NCI-H2107 treated with DMSO at 0.1 percent for 48 hours (cell line): Measurements from ENCODE around the gene ELL.

ENCODE experiments used
- DNase-seq: peaks from one replicate; lab custom pipeline; 2025; ENCODE audit not compliant: unreplicated experiment; lab: John Stamatoyannopoulos, UW

Gene ELL

DNA sequence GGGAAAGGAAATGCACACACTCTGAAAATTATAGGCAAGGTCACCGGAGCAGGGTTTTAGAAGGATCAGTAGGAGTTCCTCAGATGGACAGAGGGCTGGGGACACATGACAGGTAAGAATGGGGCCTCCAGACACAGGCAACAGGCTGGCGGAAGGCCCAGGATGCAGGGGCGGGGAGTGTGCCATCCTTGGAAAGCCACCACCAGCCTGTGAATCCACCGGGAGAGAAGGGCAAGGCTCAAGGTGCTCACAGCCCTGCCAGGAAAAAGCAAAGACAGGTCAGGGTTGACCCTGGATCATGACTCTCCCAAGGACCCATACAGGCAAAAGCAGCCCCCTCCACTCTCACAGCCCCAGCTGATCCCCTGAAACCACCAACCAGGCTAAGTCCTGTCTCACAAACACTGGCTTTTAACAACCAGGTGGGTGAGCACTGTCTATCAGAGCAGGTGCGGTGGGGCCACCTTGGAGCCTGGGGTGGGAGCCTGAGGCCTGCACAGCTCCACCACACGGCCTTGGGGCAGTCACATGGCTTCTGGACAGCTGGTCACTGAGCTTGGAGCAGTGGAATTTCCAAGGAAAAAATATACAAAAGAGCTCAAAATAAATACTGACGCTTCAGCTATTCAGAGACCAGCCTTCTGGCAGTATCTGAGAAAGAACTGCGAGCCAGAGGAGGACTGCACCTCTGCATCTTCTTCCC, 48.7 kb downstream of the ELL start:
- DNase-seq: no peak

DNA sequence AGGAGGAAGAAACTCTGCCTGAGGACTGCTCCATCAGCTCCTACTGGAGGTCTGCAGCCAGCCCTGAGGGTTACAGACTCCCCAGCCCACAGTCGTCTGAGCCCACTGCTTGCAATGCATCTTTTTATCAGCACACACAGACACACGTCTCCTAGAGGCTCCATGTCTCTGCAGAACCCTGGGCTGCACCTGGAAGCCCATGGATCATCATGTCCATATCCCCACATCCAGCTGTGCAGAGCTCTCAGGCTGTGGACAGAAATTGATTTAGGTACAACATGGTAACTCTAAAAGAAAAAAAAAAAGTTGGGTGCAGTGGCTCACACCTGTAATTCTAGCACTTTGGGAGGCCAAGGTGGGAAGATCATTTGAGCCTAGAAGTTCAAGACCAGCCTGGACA, 51.1 kb downstream of the ELL start:
- DNase-seq: no peak

DNA sequence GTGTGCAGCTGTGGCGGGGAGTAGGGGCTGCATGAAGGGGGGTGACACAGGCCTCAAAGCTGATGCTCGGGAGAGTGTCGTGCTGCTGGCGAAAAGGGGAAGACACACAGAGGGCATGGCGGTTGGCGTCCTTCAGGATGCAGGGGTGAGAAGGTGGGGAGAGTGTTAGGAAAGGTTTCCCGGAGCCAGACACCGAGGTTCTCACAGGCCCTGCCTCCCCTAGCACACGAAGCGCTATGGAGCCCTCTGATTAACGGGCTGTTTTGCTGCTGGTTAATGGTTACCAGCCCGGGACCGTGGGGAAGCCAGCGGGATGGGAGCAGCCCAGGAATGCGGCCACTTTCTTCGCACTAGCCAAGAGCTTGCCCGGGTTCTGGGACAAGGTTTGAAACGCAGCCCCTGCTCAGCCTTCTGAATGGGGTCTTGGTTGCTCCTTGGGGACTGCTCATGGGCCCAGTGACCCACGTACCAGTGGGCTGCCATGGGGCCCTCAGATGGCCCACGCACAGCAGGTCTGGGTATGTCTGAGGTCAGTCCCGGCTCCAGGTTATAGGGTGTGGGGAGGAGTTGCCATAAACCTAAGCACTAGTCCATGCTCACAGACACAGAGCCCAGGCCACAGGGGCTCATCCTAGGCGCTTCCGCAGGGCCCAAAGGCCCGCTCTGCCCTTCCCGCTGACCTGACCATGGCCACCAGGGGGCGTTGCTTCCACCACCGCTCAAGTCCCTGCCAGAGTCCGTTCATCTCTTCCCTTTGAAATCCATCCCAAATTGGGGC, 52.6 kb downstream of the ELL start:
- DNase-seq: no peak

DNA sequence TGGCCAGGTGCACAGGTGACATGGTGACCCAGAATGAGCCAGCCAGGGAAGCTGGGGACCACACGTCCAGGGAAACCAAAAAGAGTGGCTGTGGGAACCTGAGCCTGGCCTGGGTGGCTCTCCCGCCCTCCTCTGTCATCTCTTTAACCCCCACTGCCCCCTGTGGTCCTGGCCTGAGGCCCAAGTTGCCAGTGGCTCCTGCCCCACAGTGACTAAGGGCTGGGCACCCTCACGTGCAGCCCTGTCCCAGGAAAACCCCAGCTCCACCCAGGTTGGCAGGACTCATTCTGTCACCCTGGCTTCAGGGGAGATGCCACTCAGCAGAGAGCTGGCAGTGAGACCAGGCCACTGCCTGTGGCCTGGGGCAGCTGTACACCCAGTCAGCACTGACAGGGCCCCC, 53.4 kb downstream of the ELL start:
- DNase-seq: no peak

DNA sequence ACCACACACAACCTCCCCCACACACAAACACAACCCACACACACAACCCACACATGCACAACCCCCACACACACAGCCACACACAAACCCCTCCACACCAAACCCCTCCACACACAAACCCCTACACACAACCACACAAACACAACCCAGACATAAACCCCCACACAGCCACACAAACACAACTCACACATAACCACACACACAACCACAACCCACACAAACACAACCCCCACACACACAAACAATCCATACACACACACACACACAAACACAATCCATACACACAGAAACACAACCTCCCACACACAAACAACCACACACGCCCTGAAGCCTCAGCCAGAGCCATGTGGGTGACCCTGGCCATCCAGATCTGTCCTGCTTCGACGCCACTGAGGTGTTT, 53.9 kb downstream of the ELL start:
- DNase-seq: no peak

DNA sequence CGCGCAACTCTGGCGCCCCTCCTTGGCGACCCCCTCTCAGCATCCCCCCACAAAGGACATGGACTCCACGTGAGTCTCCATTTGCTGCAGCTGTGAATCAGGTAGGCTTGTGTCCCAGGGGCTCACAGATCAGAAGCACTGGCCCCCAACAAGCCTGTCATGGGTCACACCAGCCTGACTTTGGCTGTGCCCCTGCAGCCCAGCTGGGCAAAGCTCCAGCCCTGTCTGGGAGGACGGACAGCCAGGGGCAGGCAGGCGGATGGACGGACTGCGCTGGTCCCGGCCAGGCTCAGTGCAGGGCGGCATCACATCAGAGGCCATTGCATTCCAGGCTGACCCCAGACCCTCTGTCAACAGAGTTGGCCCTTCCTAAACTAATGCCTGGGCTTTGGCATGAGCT, 55.5 kb downstream of the ELL start:
- DNase-seq: no peak

DNA sequence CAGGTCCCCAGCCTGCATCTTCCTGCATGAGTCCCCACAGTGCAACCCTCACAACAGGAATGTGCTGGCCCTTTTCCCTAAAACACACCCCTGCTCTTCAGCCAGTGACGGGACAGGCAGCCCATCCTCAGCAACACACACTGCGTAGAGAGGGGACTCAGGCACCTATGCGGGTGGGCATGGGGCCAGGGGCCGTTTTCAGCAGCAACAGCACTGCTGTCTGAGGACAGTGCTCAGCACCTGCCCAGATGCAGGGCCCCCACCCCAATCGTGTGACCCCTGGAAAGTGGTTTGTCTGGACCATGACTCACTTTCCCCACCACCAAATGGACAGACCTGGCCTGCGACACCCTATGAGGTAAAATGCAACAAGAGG, 55.9 kb downstream of the ELL start:
- no peak for DNase-seq

DNA sequence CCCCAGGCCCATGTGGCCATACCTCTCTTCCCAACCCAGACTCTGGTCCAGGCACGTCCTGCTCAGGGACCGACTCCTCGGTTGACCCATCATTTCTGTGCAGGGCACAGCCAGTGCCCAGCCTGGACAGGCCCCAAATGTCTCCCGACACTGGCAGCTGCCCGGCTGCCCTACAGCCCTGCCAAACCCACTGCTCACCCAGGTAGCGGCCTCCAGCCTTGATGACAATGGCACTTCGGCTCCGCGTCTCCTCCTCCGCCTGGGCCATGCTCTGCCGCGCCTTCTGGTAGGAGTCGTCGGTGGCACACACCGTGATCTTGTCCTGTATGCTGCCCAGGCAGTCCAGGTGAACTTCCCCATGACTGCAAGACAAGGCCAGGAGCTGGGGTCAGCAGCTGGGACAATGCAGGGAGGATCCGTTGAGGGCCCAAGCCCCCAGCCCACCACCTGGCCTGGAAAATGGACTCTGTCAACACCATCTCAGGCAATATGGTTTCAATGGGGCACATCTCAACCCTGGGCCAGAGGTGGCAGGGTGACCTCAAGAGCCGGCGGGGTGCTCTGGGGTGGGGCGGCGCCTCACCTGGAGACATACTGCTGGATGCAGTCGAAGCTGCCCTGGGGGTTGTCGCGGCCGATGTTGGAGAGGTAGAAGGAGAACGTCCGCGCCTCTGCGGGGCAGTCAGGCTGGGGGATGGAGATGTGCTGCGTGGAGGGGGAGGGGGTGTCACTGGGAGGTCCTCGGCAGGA, 56.5 kb downstream of the ELL start:
- DNase-seq: no peak

DNA sequence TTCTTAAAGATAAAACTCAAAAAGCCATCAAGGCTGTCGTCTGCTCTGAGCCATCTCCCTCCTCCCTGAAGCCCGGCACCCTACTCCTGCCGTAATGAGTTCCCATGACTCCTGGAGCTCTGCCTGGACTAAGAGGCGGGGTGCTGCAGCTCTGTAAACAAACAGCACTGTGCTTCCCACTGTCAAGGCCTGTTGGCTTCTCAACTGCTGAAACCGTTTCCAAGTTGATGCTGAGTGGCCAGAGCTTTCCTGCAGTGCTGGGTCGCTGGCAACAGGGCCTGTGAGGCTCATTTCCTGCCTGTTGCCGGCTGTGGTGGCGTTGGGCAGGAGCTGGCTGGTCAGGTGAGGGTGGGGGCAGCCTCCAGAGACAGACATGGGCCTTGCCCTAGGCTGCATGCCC, 57.2 kb downstream of the ELL start:
- peak; percentile 84 for DNase-seq

DNA sequence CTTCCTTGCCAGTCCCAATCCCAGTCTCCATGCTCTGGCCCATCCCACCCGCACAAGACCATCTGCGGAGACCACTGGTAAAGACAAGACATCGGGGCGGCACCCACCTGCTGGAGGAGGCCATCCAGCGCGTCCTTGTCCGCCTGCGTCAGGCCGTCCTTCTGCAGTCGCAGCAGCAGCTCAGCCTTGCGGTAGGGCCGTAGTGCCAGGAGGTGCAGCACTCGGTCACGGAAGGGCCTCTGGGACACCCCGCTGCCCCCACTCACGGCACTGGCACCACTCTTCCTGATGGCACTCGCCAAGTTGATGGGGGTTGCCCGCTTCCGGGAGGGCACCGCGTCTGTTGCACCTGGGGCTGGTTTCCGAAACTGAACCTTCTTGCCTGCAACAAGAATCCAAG, 60.4 kb downstream of the ELL start:
- no peak for DNase-seq

DNA sequence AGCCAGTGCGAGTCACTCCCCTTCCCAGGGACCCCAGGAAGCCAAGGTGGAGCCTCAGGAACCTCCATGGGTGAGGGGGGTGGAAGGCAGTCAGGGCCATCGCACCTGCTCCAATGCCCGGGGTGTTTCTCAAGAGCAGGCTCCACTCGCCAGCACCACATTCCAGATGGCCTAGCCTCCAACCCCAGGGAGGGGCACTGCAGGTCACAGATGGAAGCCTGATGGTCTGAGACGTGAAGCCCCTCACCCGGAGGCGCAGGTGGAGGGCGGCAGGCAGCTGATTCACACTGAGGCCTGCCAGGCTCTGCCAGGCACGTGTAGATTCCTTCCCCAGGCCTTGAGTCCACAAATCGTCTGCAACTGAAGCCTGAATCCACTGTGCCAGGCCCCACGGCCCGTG, 61.0 kb downstream of the ELL start:
- no peak for DNase-seq

DNA sequence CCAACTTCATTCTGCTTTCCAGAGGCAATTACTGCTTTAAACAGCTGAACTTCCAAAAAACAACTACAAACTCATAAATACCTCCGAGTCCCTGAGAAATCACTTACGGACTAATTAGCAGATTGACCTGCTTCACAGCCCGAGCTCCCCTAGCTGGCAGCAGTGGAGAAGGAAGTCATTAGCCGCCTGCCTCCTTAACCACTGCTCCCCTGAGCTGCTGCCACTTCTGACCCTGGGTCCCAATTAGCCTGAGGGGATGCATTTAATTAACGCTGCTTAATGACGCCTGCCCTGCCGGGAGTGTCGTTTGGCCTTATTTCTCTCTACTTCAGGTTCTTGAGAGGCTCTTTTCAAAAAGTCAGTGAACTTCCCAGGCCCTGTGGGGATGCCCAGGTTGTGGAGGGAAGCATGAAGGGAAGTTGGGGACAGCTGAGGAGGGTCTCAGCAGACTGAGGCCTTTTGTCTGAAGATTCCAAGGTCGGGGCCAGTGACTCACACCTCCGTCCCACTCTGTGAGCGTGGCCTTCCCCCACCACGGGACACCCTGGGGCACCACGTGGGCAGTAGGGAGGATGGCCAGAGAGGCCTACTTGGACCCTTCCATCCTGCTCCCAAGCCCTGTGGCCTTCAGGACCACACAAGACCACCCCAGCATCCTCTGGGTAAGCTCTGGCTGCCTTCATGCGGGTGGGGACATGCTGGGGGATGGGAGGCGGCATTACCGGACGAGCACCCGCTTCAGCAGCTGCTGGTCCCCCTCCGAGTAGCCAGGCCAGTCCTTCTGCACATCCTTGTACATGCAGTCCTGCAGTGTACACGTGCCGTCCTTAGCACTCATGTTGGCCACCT, 64.2 kb downstream of the ELL start:
- no peak for DNase-seq

DNA sequence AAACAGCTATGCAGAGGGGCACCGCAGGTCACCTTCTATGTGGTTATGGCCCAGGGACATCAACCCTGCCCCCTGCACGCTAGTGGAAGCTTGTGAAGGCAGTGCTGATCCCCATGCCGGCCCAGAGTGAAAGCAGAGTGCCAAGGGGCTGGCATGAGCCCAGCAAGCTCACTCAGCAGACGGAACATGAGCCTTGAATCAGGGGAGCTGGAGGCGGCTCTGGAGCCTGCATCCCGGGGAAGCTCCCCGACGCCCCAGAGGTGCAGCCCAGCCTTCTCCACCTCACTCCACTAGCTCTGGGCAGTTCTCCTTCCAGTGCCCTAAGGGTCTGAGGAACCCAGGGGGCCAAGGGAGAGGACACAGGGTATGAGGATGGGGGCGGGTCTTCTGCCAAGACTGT, 64.9 kb downstream of the ELL start:
- DNase-seq: no peak

DNA sequence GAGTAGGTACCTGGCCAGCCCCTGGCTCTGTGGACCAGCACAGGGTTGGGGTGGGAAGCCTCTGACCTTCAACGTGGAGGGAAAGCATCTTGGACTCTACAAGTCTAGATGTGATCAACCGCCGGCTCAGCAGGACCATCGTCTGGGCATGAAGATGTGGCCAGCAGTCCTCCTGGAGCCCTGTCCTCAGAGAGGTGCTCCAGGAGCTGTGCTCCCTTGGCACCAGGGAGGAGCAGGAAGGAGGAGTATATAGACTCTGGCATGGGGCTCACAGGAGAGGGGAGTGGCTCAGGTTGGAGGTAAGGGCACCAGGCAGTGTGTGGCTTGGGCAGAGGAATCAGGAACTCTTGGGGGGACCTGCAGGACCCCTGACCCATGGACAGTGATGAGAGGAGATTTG, 65.6 kb downstream of the ELL start:
- no peak for DNase-seq

DNA sequence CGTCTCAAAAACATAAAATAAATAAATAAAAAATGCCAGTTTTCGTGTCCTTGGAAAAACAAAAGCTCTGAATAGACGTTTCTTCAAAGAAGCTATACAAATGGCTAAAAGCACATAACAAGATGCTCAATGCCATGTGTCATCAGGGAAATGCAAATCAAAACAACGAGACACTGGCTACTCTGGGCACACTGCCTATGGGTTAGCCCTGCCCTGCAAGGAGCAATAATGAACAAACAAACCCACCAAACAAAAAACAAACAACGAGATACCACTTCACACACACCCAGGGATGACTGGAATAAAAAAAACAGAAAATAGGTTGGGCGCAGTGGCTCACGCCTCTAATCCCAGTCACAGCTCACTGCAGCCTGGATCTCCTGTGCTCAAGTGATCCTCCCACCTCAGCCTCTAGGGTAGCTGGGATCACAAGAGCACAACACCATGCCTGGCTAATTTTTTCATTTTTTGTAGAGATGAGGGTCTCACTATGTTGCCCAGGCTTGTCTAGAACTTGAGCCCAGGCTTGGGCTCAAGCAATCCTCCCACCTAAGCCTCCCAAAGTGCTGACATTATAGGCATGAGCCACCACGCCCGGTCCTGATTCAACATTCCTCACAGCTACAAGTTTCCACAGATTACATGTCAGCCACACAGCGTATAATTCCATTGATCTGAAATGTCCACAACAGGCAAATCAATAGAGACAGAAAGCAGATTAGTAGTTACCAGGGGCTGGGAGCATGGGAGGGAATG, 68.4 kb downstream of the ELL start:
- no peak for DNase-seq

DNA sequence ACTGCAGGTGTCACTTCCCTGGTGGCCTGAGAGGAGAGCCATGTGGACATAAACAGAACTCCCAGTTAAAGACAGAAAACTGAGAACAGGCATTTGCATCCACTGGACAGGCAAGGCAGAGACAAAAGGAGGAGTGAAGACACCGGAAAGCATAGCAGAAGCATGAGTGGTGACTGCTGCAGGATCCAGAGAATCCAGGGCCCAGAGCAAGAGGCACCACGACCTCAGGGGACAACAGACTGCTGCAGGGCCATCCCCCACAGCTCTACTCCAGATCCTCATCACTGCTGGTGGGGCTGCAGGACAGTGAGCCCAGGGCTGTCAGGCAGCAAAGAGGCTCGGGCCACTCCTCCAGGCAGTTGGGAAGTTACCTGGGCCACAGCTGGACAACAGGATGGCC, 69.5 kb downstream of the ELL start:
- DNase-seq: no peak

DNA sequence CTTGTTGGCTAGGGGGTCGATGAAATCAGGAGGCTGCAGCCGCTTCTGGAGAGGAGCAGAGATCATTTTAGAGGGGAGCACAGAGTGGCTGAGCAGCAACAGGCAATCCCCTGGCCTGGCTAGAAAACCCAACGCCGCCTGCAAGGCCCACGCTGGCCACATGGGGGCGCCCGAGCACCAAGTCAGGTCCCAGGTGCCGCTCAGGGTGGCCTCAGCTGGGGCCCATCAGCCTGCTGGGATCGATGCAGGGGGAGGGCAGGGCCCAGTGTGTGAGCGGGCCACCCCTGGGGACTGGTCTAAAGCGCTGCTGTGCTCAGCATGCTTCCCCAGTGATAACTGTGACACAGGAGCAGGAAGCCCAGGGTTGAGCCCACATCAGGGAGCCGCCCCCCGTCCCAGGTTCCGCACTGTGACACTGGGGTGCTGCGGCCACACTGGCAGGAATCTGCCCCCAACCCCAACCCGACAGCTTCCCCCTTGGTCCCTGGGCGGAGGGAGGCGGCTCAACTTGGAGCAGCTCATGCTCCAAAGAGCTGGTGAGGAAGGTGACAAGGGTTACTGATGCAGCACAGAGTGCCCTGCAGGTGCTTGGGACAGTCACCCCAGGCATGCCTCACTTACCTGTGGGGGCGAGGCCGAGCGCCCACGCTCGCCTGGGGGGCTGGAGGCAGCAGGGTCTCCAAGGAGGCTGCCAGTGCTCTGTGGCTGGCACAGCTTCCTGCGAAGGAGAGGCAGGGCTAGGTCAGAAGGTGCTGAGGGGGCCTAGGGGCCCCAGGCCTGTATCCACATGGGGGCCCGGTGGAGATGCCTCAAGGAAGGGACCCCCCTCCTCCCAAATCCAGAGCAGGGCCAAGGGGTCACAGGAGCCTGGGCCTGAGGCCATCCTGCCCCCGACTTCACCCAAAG, 70.7 kb downstream of the ELL start:
- DNase-seq: no peak

DNA sequence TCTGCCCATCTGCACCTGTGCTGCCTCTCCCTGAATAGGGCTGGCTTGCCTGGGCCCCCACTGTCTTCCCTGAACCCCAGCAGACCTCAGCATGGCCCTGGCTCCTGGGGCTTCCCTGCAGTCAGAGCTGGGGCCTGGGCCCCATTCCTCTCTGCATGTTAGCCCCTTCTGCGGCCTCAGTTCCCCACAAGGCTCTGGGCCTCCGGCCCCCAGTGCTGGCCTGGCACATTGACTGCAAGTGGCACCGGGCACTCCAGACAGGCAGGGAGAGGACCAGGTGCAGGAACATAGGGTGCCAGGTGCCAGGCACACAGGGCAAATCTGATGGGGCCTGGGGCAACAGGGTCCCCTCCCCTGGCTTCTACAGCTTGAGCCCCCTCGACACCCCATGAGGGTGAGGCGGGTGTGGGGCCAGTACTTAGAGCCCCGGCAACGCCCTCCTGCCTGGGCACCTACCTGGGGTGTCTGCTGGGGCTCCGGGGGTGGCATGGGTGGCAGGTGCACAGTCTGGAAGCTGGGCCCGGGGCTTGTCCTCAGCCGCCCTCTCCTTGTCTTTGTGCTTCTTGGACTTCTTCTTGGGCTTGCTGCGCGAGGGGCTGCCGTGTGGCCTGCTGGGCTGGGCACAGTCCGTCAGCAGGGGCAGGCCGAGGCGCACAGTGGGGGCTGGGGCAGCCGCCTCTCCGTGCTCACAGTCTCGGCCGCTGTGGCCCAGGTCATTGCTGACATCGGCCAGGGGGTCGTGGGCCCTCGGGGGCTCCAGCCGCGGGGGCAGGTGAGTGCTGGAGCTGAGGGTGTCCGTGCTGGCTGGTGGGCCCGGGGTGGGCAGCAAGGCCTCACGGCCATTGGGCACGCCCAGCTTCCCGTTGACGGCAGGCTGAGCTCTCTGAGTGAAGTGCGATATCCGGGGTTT, 71.6 kb downstream of the ELL start:
- no peak for DNase-seq

DNA sequence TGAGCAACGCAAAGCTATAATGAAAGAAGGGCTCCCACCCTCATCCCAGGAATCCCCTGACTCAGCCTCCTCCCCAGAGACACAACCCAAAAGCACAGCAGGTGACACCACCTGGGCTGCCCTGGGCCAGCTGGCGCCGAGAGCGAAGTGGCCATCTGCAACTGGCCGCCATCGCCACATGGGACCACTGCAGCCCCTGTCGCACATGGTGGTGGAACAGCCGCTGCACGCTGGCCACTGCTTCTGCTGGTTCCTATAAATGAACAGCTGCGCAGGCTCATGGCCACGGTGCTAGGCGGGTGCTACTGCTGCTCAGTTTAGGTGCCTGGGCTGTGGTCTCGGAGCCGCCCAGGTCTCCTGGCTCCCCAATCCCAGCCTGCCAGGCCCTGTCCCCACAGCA, 72.3 kb downstream of the ELL start:
- DNase-seq: no peak
